K562 (cell line): ENCODE results near the gene VPREB3. TPM values are rescaled to one million over a fixed set of nuclear protein-coding genes. Genes with fewer than 3 reads are reported as not detected.

ENCODE experiments used
- BMI1 ChIP-seq: fragments of 150-350 bp; IDR thresholded peaks from 2 replicates; pipeline ENCODE4 v1.6.1; 2014; ENCODE audit warnings: low read length
- CC2D1A ChIP-seq: fragments of 450-650 bp; IDR thresholded peaks from 2 replicates; pipeline ENCODE4 v1.6.1; 2017; ENCODE audit warnings: mild to moderate bottlenecking
- CREB1 ChIP-seq, 2 experiments: sonication (generic) in 1 of 2; formaldehyde crosslinking in 1 of 2; IDR thresholded peaks; 2 replicates each; pipeline versions ENCODE4 v1.6.1 to v1.8.0; 2012 to 2022; ENCODE audit warnings: inconsistent platforms in 1 of 2, mild to moderate bottlenecking in 1 of 2, missing genetic modification reagents in 1 of 2, moderate library complexity in 1 of 2
- ETV1 ChIP-seq: fragments of 450-650 bp; conservative IDR thresholded peaks from 2 replicates; pipeline ENCODE4 v1.6.1; 2016; ENCODE audit warnings: missing genetic modification characterization, control low read depth, low read depth, missing compliant biosample characterization
- EWSR1 ChIP-seq: fragments of 450-650 bp; IDR thresholded peaks from 2 replicates; pipeline ENCODE4 v1.6.1; 2018; ENCODE audit warnings: borderline replicate concordance, mild to moderate bottlenecking, low read depth, moderate library complexity; ENCODE audit not compliant: partially characterized antibody
- FOXK1 ChIP-seq: sonication (generic); formaldehyde crosslinking; IDR thresholded peaks from 2 replicates; pipeline ENCODE4 v1.8.0; 2022; ENCODE audit warnings: missing genetic modification reagents, mild to moderate bottlenecking, borderline replicate concordance
- GMEB1 ChIP-seq: fragments of 250-450 bp; sonication (Bioruptor Pico); IDR thresholded peaks from 2 replicates; pipeline ENCODE4 v1.4.0; 2020; ENCODE audit warnings: mild to moderate bottlenecking
- KAT2B ChIP-seq: IDR thresholded peaks from one replicate; pipeline ENCODE4 v1.6.1; 2012; ENCODE audit warnings: low read depth, mild to moderate bottlenecking, control low read depth, inconsistent platforms, low read length, moderate library complexity
- SMAD3 ChIP-seq: fragments of 450-650 bp; formaldehyde crosslinking; conservative IDR thresholded peaks from 2 replicates; pipeline ENCODE4 v1.4.0; 2020; ENCODE audit warnings: mild to moderate bottlenecking
- SP1 ChIP-seq: sonication (generic); formaldehyde crosslinking; IDR thresholded peaks from 2 replicates; pipeline ENCODE4 v1.8.1; 2022; ENCODE audit warnings: mild to moderate bottlenecking, missing genetic modification reagents
- TRIM28 ChIP-seq: fragments of 450-650 bp; IDR thresholded peaks from 2 replicates; pipeline ENCODE4 v1.6.1; 2017
- ZFP1 ChIP-seq: fragments of 450-650 bp; formaldehyde crosslinking; IDR thresholded peaks from 2 replicates; pipeline ENCODE4 v1.4.0; 2020; ENCODE audit warnings: mild to moderate bottlenecking, mixed read lengths
- ZNF165 ChIP-seq: fragments of 250-450 bp; sonication (Bioruptor Pico); IDR thresholded peaks from 2 replicates; pipeline ENCODE4 v1.4.0; 2020; ENCODE audit warnings: borderline replicate concordance
- ZNF212 ChIP-seq: fragments of 450-650 bp; formaldehyde crosslinking; IDR thresholded peaks from 2 replicates; pipeline ENCODE4 v1.4.0; 2020; ENCODE audit warnings: mild to moderate bottlenecking
- ZNF282 ChIP-seq: sonication (generic); formaldehyde crosslinking; IDR thresholded peaks from 2 replicates; pipeline ENCODE4 v1.8.1; 2023; ENCODE audit warnings: missing genetic modification reagents
- ZNF316 ChIP-seq: fragments of 450-650 bp; IDR thresholded peaks from 2 replicates; pipeline ENCODE4 v1.6.1; 2016
- ZNF324 ChIP-seq: fragments of 250-450 bp; sonication (Bioruptor Pico); IDR thresholded peaks from 2 replicates; pipeline ENCODE4 v1.4.0; 2020; ENCODE audit warnings: mild to moderate bottlenecking
- polyA plus RNA-seq, 8 experiments: library from polyadenylated mRNA; depleted of rRNA in 4 of 8; stranded (reverse) in 5 of 8; unstranded in 3 of 8; fragments of >200 nt; fragmentation: Nextera tagmentation in 2 of 8; fragmentation: Illumina TruSeq in 1 of 8; extraction: Ambion mirVana in 2 of 8; extraction: Trizol in 1 of 8; gene quantifications; 2 replicates each; pipeline versions ENCODE4 v1.2.1 to v1.2.3, GENCODE V29; 2011 to 2014; ENCODE audit warnings: inconsistent platforms in 1 of 8, missing spikeins in 1 of 8
- total RNA-seq, 7 experiments: library from RNA; depleted of rRNA in 6 of 7; stranded (reverse); fragments of >200 nt in 6 of 7; fragmentation: Illumina TruSeq in 2 of 7; extraction: Trizol in 2 of 7; gene quantifications; 2 replicates each; pipeline versions ENCODE4 v1.2.1 to v1.2.3, GENCODE V29; 2011 to 2021; ENCODE audit warnings: low replicate concordance in 1 of 7
- TF ChIP-seq, protein P1 (sequence below): sonication (generic); formaldehyde crosslinking; IDR thresholded peaks from 2 replicates; pipeline ENCODE4 v1.8.1; 2023; ENCODE audit warnings: mild to moderate bottlenecking, missing genetic modification reagents
- TF ChIP-seq, protein P2 (sequence below): fragments of 250-450 bp; sonication (Bioruptor Pico); IDR thresholded peaks from 2 replicates; pipeline ENCODE4 v1.8.0; 2022; ENCODE audit warnings: moderate library complexity, mild to moderate bottlenecking, inconsistent platforms
- TF ChIP-seq, protein P3 (sequence below): sonication (generic); formaldehyde crosslinking; IDR thresholded peaks from 2 replicates; pipeline ENCODE4 v1.8.0; 2022; ENCODE audit warnings: mild to moderate bottlenecking, missing genetic modification reagents
- TF ChIP-seq, protein P4 (sequence below), 2 experiments: fragments of 450-650 bp in 1 of 2; sonication (generic) in 1 of 2; formaldehyde crosslinking; conservative IDR thresholded peaks; 2 replicates each; pipeline versions ENCODE4 v1.4.0 to v1.8.1; 2020 to 2022; ENCODE audit warnings: mild to moderate bottlenecking in 1 of 2, missing genetic modification reagents in 1 of 2
- TF ChIP-seq, protein P5 (sequence below): sonication (generic); formaldehyde crosslinking; IDR thresholded peaks from 2 replicates; pipeline ENCODE4 v1.8.0; 2023; ENCODE audit warnings: mild to moderate bottlenecking, missing genetic modification reagents

The VPREB3 gene
- total and polyA plus RNA-seq, 9 of the 15 experiments (the other 6 are each of a cell fraction or from before 2014, with no cell fraction given): 0.14 to 0.71 (median 0.20) TPM; not detected in 6

DNA sequence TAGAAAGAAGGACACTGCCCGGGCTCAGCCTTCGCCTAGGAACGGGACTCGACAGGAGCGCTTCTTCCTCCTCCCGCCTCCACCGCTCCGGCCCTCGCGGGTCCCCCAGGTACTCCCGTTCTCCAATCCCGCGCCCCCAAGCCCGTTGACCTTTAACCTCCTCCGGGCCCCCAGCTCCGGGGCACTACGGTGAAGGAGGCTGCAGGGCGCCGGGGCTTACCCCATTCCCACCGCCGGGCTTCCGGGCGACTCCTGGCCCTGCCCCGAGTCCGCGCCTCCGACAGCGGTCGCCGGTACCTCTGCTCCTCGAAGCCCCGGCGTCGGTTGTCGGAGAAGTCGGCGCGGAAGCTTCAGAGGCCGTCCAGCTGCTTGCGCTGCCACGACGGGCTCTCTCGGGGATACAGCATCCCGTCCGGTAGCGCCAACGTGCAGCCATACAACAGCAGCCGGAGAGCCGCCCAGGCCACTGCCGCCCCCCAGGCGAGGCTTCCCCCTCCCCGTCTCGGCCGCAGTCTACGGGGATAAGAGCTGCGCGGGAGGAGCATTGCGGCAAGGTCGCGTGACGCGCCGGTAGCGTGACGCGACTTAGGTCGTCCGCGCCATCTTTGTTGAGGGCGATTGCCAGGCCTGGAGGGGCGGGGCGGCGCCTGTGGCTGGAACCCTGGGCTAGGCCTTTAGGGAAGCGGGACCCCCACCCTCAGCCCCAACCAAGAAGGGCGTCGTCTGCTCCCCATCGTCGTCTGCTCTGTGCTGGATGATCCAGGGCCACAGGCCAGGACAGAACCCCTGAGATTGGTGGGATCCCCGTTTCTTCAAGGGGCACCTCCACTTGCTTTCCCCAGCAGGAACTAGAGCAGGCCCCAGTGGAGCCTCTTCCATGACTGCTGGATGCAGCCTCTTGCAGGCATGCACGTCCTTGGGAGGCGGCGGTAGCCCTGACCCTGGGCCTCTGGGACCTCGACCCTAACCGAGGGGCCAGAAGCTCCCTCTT lies 37.1 kb downstream of the VPREB3 start (continued):
- TF ChIP-seq, protein P1, sequence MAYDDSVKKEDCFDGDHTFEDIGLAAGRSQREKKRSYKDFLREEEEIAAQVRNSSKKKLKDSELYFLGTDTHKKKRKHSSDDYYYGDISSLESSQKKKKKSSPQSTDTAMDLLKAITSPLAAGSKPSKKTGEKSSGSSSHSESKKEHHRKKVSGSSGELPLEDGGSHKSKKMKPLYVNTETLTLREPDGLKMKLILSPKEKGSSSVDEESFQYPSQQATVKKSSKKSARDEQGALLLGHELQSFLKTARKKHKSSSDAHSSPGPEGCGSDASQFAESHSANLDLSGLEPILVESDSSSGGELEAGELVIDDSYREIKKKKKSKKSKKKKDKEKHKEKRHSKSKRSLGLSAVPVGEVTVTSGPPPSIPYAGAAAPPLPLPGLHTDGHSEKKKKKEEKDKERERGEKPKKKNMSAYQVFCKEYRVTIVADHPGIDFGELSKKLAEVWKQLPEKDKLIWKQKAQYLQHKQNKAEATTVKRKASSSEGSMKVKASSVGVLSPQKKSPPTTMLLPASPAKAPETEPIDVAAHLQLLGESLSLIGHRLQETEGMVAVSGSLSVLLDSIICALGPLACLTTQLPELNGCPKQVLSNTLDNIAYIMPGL (CRISPR knock-in tag): no peak
- TF ChIP-seq BMI1 (no peak), KAT2B (no peak), ZFP1 (CRISPR knock-in tag) (no peak), ETV1 (tag) (0 out of 2 replicates have a peak, but pooled peaks have one; percentile 9), ZNF324 (CRISPR knock-in tag) (no peak), TRIM28 (no peak), ZNF212 (no peak), CREB1 (IDR thresholded peaks at IDR 0.05) (peak; percentile 95), CREB1 (CRISPR knock-in tag; IDR thresholded peaks at IDR 0.05) (peak; percentile 98), ZNF282 (no peak), ZNF316 (no peak), FOXK1 (CRISPR knock-in tag) (no peak), ZNF165 (no peak), EWSR1 (no peak), SMAD3 (CRISPR knock-in tag) (no peak), SP1 (no peak), CC2D1A (no peak), GMEB1 (CRISPR knock-in tag) (peak; percentile 90)
- TF ChIP-seq, protein P2, sequence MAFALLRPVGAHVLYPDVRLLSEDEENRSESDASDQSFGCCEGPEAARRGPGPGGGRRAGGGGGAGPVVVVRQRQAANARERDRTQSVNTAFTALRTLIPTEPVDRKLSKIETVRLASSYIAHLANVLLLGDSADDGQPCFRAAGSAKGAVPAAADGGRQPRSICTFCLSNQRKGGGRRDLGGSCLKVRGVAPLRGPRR (CRISPR knock-in tag): no peak
- TF ChIP-seq, protein P3, sequence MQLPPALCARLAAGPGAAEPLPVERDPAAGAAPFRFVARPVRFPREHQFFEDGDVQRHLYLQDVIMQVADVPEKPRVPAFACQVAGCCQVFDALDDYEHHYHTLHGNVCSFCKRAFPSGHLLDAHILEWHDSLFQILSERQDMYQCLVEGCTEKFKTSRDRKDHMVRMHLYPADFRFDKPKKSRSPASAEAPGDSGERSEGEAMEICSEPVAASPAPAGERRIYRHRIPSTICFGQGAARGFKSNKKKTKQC (CRISPR knock-in tag): no peak
- TF ChIP-seq, protein P4, sequence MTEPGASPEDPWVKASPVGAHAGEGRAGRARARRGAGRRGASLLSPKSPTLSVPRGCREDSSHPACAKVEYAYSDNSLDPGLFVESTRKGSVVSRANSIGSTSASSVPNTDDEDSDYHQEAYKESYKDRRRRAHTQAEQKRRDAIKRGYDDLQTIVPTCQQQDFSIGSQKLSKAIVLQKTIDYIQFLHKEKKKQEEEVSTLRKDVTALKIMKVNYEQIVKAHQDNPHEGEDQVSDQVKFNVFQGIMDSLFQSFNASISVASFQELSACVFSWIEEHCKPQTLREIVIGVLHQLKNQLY (CRISPR knock-in tag; conservative IDR thresholded peaks at IDR 0.05): no peak
- TF ChIP-seq, protein P5, sequence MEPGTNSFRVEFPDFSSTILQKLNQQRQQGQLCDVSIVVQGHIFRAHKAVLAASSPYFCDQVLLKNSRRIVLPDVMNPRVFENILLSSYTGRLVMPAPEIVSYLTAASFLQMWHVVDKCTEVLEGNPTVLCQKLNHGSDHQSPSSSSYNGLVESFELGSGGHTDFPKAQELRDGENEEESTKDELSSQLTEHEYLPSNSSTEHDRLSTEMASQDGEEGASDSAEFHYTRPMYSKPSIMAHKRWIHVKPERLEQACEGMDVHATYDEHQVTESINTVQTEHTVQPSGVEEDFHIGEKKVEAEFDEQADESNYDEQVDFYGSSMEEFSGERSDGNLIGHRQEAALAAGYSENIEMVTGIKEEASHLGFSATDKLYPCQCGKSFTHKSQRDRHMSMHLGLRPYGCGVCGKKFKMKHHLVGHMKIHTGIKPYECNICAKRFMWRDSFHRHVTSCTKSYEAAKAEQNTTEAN: no peak
